HCT116 (cell line): ENCODE measurements around the gene SLCO1A2. TPM values are rescaled to one million over a fixed set of nuclear protein-coding genes. Genes with fewer than 3 reads are reported as not detected.

ENCODE experiments used
- ATAC-seq: fragments of 200-7000 bp; cut with Tn5 transposase; 2 replicates; pipeline ENCODE4 v1.9.1; 2020; ENCODE audit warnings: mild to moderate bottlenecking, moderate library complexity
- BruUV-seq: library from RNA; stranded (reverse); fragments of 400-500 nt; replicated peaks from 2 replicates; lab custom pipeline; 2021; lab: Mats Ljungman, UMichigan
- CTCF ChIA-PET: fragments of 300-600 bp; sonication (Branson Sonifier 250); formaldehyde crosslinking; loops from one replicate; lab custom pipeline; 2021; ENCODE audit warnings: antibody characterized with exemption; lab: Charles Lee
- POLR2A ChIA-PET: fragments of 300-600, 350-600 bp; sonication (Branson Sonifier 250); formaldehyde crosslinking; loops from one replicate; lab custom pipeline; 2021; ENCODE audit warnings: antibody characterized with exemption; lab: Charles Lee
- RAD21 ChIA-PET, 2 experiments: fragments of 300-600 bp; sonication (Branson Sonifier 250); formaldehyde crosslinking; loops; one replicate each; lab custom pipeline; 2023; ENCODE audit warnings: low total read pairs in 2 of 2; ENCODE audit not compliant: uncharacterized antibody in 2 of 2, unreplicated experiment in 2 of 2, low non-redundant PET in 1 of 2; lab: Charles Lee
- DNase-seq: peaks from one replicate; pipeline ENCODE4 v3.0.0-alpha.2; 2010; ENCODE audit warnings: low read depth, low spot score
- H2AFZ ChIP-seq: fragments of 200-600 bp; shearing (Covaris generic), sonication (generic); 2 replicates; pipeline ENCODE4 v1.6.1; 2017; ENCODE audit warnings: low read depth, mixed run types, mixed read lengths, antibody characterized with exemption, low read length; ENCODE audit not compliant: poor library complexity, severe bottlenecking
- H3K27ac ChIP-seq: 2 replicates; pipeline ENCODE4 v1.5.1; 2012; ENCODE audit warnings: low read depth, low read length
- H3K27me3 ChIP-seq: fragments of 200-600 bp; sonication (generic); 2 replicates; pipeline ENCODE4 v1.6.1; 2016; ENCODE audit warnings: mixed run types, low read length, mixed read lengths; ENCODE audit not compliant: insufficient read depth
- H3K36me3 ChIP-seq, 2 experiments: fragments of 200-500 bp in 1 of 2; fragments of 200-600 bp in 1 of 2; sonication (Bioruptor generic) in 1 of 2; sonication (generic) in 1 of 2; 2 replicates each; pipeline versions ENCODE4 v1.5.1 to v1.6.1; 2014 to 2016; ENCODE audit warnings: low read length in 2 of 2, inconsistent platforms in 1 of 2, mixed read lengths in 1 of 2, mixed run types in 1 of 2; ENCODE audit not compliant: insufficient read depth in 2 of 2, control insufficient read depth in 1 of 2
- H3K4me1 ChIP-seq, 2 experiments: fragments of 200-600 bp in 1 of 2; sonication (generic) in 1 of 2; 2 replicates each; pipeline versions ENCODE4 v1.5.1 to v1.6.1; 2012 to 2017; ENCODE audit warnings: low read length in 2 of 2, inconsistent platforms in 1 of 2, mild to moderate bottlenecking in 1 of 2, mixed read lengths in 1 of 2, mixed run types in 1 of 2, moderate library complexity in 1 of 2; ENCODE audit not compliant: insufficient read depth in 2 of 2, control insufficient read depth in 1 of 2
- H3K4me2 ChIP-seq: fragments of 200-600 bp; sonication (generic); 2 replicates; pipeline ENCODE4 v1.6.1; 2017; ENCODE audit warnings: mixed run types, low read length, mixed read lengths
- H3K4me3 ChIP-seq, 2 experiments: fragments of 200-600 bp in 1 of 2; sonication (generic) in 1 of 2; replicated peaks in 1 of 2; 2 replicates each; pipeline ENCODE4 v1.5.1; 2011 to 2016; ENCODE audit warnings: low read length in 2 of 2, control low read depth in 1 of 2, low read depth in 1 of 2, mild to moderate bottlenecking in 1 of 2, mixed read lengths in 1 of 2, mixed run types in 1 of 2
- H3K79me2 ChIP-seq: fragments of 200-600 bp; sonication (generic); 2 replicates; pipeline ENCODE4 v1.6.1; 2017; ENCODE audit warnings: mild to moderate bottlenecking, mixed run types, low read length, moderate library complexity, mixed read lengths; ENCODE audit not compliant: insufficient read depth
- H3K9ac ChIP-seq: fragments of 200-600 bp; sonication (generic); 2 replicates; pipeline ENCODE4 v1.6.1; 2016; ENCODE audit warnings: low read length, mixed read lengths
- H3K9me2 ChIP-seq: fragments of 200-600 bp; sonication (generic), shearing (Covaris generic); 2 replicates; pipeline ENCODE4 v1.6.1; 2017; ENCODE audit warnings: mixed run types, mild to moderate bottlenecking, moderate library complexity; ENCODE audit not compliant: insufficient read depth
- H3K9me3 ChIP-seq, 2 experiments: fragments of 200-500 bp in 1 of 2; fragments of 200-600 bp in 1 of 2; sonication (Bioruptor generic) in 1 of 2; sonication (generic) in 1 of 2; 2 replicates each; pipeline ENCODE4 v1.6.1; 2014 to 2017; ENCODE audit warnings: low read length in 2 of 2, mixed read lengths in 2 of 2, inconsistent platforms in 1 of 2, low read depth in 1 of 2, mild to moderate bottlenecking in 1 of 2, mixed run types in 1 of 2, moderate library complexity in 1 of 2; ENCODE audit not compliant: control insufficient read depth in 1 of 2, insufficient read depth in 1 of 2
- H4K20me1 ChIP-seq: fragments of 200-600 bp; sonication (generic), shearing (Covaris generic); 2 replicates; pipeline ENCODE4 v1.6.1; 2017; ENCODE audit warnings: mixed run types, mild to moderate bottlenecking, moderate library complexity; ENCODE audit not compliant: insufficient read depth
- ATF3 ChIP-seq: IDR thresholded peaks from 2 replicates; pipeline ENCODE4 v1.6.1; 2012
- CEBPB ChIP-seq: IDR thresholded peaks from 2 replicates; pipeline ENCODE4 v1.6.1; 2012; ENCODE audit warnings: low read depth
- EGR1 ChIP-seq: IDR thresholded peaks from 2 replicates; pipeline ENCODE4 v1.6.1; 2012; ENCODE audit warnings: low read depth
- EZH2 ChIP-seq: fragments of 200-600 bp; sonication (generic); IDR thresholded peaks from 2 replicates; pipeline ENCODE4 v1.6.1; 2017; ENCODE audit warnings: antibody characterized with exemption, mixed run types
- EZH2phosphoT487 ChIP-seq: fragments of 200-600 bp; IDR thresholded peaks from 2 replicates; pipeline ENCODE4 v1.6.1; 2018; ENCODE audit warnings: antibody characterized with exemption, borderline replicate concordance
- JUND ChIP-seq: IDR thresholded peaks from 2 replicates; pipeline ENCODE4 v1.6.1; 2012
- MAX ChIP-seq: IDR thresholded peaks from 2 replicates; pipeline ENCODE4 v1.6.1; 2012
- POLR2AphosphoS5 ChIP-seq: IDR thresholded peaks from 2 replicates; pipeline ENCODE4 v1.6.1; 2011; ENCODE audit warnings: mild to moderate bottlenecking, low read depth, low read length, moderate library complexity
- RAD21 ChIP-seq: IDR thresholded peaks from 2 replicates; pipeline ENCODE4 v1.6.1; 2012; ENCODE audit warnings: low read depth, mild to moderate bottlenecking
- SP1 ChIP-seq: IDR thresholded peaks from 2 replicates; pipeline ENCODE4 v1.6.1; 2012; ENCODE audit warnings: low read depth
- SRF ChIP-seq: IDR thresholded peaks from 2 replicates; pipeline ENCODE4 v1.6.1; 2012; ENCODE audit warnings: low read depth
- TCF7L2 ChIP-seq: IDR thresholded peaks from 2 replicates; pipeline ENCODE4 v1.7.0; 2011; ENCODE audit warnings: borderline replicate concordance, inconsistent platforms; ENCODE audit not compliant: insufficient read depth, insufficient read length; ENCODE audit errors: extremely low read depth
- YY1 ChIP-seq: IDR thresholded peaks from 2 replicates; pipeline ENCODE4 v1.6.1; 2011; ENCODE audit warnings: low read length, low read depth, moderate library complexity, mild to moderate bottlenecking; ENCODE audit not compliant: insufficient replicate concordance; ENCODE audit errors: extremely low read depth
- ZFX ChIP-seq: fragments of 450-650 bp; IDR thresholded peaks from 2 replicates; pipeline ENCODE4 v1.6.1; 2017
- ZNF274 ChIP-seq: fragments of 200-500 bp; sonication (Bioruptor generic); IDR thresholded peaks from 2 replicates; pipeline ENCODE4 v1.6.1; 2014; ENCODE audit warnings: mild to moderate bottlenecking, low read depth, low read length, inconsistent platforms
- intact Hi-C: fragments of 100-400 bp; cut with micrococcal nuclease; formaldehyde crosslinking; loops from 2 replicates; pipeline ENCODE4 v1.10.0; 2022
- total RNA-seq: library from RNA; stranded (reverse); gene quantifications from one replicate; pipeline ENCODE4 v1.2.1, GENCODE V29; 2021; ENCODE audit not compliant: unreplicated experiment

SLCO1A2 gene
- total RNA-seq, 1 experiment from 2014 or later = 0.49 TPM

GRCh38 chr12:21353487-21353886, 18.8 kb upstream of the SLCO1A2 start:
- ChIA-PET POLR2A (no interaction called here), RAD21 (no interaction called here), CTCF (no interaction called here)
- no peaks in the 10 kb centered on the region for H3K4me1 ChIP-seq
- H3K27ac ChIP-seq = no peak overlapping the region
- H3K9me3 ChIP-seq = no peaks in the 10 kb centered on the region
- no peak overlapping the region for H2AFZ ChIP-seq
- H3K27me3 ChIP-seq = no peaks in the 10 kb centered on the region
- DNase-seq (no peak), ATAC-seq (no peak)
- no peak overlapping the region for H3K4me3 ChIP-seq
- no peaks in the 10 kb centered on the region for H3K9me2 ChIP-seq
- intact Hi-C loops = no loop called here
- H3K4me2 ChIP-seq = no peak overlapping the region
- H3K79me2 ChIP-seq = no peaks in the 10 kb centered on the region
- no TSS peak for BruUV-seq
- H3K36me3 ChIP-seq = no peaks in the 10 kb centered on the region
- TF ChIP-seq CEBPB (no peak), ZNF274 (no peak), ZFX (no peak), MAX (no peak), RAD21 (no peak), EZH2 (no peak), SRF (no peak)
- H4K20me1 ChIP-seq = no peaks in the 10 kb centered on the region
- H3K9ac ChIP-seq = no peak overlapping the region

GRCh38 chr12:21350975-21351374, 16.3 kb upstream of the SLCO1A2 start:
- TF ChIP-seq EZH2 = no peak
- no peak for TF ChIP-seq YY1
- TF ChIP-seq ZNF274 = no peak
- TF ChIP-seq POLR2AphosphoS5 = no peak
- TF ChIP-seq SRF = no peak
- TF ChIP-seq JUND = no peak
- TF ChIP-seq TCF7L2 = no peak
- no peak for TF ChIP-seq SP1
- no peak for TF ChIP-seq EZH2phosphoT487
- no peak for TF ChIP-seq EGR1
- no peak for TF ChIP-seq RAD21
- no peak for TF ChIP-seq ATF3
- no peaks in the 10 kb centered on the region for H3K4me1 ChIP-seq
- H3K27me3 ChIP-seq = no peaks in the 10 kb centered on the region
- H3K27ac ChIP-seq = no peak overlapping the region
- H3K9me3 ChIP-seq = no peaks in the 10 kb centered on the region
- H3K36me3 ChIP-seq = no peaks in the 10 kb centered on the region
- H4K20me1 ChIP-seq = no peaks in the 10 kb centered on the region
- no peak overlapping the region for H3K9ac ChIP-seq
- H3K9me2 ChIP-seq = no peaks in the 10 kb centered on the region
- no peak overlapping the region for H3K4me2 ChIP-seq
- intact Hi-C loops = no loop called here
- BruUV-seq = no TSS peak
- DNase-seq (no peak), ATAC-seq (no peak)
- ChIA-PET CTCF (no interaction called here), POLR2A (no interaction called here), RAD21 (no interaction called here)
- no peaks in the 10 kb centered on the region for H3K79me2 ChIP-seq
- no peak overlapping the region for H2AFZ ChIP-seq
- no peak overlapping the region for H3K4me3 ChIP-seq
